Subcutaneous adipose tissue (tissue), 4 donors: ENCODE measurements around the gene CSF2. TPM values are rescaled to one million over a fixed set of nuclear protein-coding genes. Genes with fewer than 3 reads are reported as not detected.

Experiments used
- total RNA-seq, 4 donors: library from RNA; depleted of rRNA; stranded (reverse); fragments of >200 nt; gene quantifications; one replicate each; pipeline ENCODE4 v1.1.0, GENCODE V29; 2016
- TF ChIP-seq, protein P1 (sequence below): fragments of 450-650 bp; IDR thresholded peaks from one replicate; pipeline ENCODE4 v1.5.1; 2016; ENCODE audit warnings: low read depth, mild to moderate bottlenecking, control low read depth, antibody characterized with exemption, moderate library complexity

The CSF2 gene
- total RNA-seq, 4 donors from 2014 or later, result not detected

DNA sequence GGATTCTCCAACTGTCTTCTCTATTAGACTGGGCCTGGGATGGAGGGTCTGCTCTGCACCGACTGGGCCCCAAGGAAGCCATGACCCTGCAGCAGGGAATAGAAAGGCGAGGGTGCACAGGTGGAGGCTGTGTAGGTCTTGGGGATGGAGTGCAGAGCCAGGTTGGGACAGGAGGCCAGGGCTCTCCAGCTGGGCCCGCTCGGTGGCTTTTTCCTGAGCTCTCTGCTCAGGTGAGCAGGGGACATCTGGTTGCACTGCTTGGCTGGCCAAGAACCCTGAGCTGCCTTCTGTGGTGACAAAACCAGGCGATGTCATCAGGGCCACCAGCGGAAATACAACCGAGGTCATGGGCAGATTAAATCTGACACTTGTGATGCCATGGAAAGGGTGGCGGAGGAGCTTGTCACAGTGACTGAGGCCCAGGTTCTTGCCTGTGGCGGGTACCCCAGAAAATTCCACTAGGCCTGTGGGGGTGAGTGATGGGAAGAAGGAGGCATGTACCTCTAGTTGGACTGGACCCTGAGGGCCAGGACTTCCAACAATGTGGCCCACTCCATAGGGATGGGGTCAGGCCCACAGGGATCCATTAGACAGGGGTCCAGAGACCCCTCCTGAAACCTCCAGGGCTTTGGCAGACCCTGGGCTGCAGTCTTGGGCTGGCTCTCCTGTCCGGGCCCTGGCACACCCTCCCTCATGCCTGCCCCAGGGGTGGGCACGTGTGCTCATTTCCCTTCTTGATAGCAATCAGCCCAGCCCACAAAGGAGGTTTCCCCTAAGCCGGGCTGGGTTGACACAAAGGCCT is 17.6 kb upstream of the CSF2 start:
- TF ChIP-seq, protein P1, sequence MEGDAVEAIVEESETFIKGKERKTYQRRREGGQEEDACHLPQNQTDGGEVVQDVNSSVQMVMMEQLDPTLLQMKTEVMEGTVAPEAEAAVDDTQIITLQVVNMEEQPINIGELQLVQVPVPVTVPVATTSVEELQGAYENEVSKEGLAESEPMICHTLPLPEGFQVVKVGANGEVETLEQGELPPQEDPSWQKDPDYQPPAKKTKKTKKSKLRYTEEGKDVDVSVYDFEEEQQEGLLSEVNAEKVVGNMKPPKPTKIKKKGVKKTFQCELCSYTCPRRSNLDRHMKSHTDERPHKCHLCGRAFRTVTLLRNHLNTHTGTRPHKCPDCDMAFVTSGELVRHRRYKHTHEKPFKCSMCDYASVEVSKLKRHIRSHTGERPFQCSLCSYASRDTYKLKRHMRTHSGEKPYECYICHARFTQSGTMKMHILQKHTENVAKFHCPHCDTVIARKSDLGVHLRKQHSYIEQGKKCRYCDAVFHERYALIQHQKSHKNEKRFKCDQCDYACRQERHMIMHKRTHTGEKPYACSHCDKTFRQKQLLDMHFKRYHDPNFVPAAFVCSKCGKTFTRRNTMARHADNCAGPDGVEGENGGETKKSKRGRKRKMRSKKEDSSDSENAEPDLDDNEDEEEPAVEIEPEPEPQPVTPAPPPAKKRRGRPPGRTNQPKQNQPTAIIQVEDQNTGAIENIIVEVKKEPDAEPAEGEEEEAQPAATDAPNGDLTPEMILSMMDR, result no peak

DNA sequence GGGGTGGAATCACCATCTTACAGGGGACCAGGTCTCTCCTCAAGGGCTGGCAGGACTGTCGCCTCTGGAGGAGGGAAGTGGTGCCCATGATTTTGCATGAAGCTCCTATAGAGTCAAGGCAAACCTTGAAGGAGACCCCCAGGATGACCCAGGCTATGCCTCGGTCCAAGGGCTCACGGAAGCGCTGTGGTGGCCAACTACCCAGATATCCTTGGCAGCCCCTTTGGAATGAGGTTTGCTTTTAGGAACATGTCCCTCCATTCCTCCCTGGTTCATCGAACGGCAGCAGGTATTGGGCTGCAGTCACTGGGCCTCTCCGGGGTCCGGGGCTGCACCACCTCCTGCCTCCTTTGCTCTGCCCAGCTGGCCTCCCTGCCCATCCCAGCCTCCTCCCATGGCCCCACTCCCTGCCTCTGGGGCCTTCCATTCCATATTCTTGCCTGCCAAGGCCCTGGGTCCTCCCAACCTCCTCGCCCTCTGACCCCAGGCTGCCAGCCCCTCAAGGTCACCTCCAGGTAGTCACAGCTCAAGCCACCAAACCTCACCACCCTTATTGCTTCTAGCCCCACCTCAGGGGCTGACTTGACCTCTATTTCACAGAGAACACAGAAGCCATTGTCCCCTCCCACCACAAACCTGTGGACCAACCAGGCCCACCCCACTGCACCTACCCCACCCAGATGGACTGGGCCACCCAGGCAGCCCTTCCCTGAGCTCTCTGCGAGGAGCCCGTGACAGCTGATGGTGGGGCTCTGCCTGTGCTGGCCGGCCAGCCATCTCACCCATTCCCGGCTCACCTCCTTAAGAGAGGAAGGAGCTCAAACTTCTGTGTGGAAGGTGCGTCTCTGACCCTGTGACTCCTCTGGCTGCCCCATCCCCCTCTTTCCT is 16.7 kb upstream of the CSF2 start:
- TF ChIP-seq, protein P1, result no peak

DNA sequence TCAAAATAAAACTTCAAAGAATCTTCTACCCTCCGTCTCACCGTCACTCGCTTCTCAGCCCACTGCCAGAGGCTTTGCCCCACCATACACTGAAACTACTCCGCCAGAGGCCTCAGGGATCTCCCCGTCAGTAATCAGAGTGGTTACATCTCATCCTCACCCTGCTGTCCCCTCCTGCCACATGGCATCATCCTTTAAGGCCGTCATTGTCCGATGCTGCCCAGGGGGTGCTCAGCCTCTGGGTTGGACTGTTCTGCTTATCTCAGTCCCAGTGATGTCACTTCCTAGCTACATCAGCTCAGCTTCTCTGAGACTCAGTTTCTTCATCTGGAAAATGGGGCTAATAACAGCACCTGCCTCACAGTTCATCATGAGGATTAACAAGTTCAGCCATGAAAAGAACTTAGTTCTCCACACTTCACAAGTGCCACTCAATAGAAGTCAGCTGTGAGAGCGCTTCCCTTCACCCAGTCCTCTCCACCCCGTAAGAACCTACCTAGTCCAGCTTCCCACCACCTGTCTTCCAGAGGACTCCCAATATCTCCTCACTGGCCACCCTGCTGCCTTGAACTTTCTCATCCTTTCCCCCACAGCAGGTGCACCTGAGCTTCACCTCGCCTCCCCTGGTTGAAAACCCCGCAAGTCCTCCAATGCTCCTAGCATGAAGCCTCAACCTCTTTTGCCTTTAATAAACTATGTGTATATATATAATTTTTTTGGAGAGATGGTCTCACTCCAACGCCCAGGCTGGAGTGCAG is 15.9 kb upstream of the CSF2 start:
- TF ChIP-seq, protein P1, result no peak

DNA sequence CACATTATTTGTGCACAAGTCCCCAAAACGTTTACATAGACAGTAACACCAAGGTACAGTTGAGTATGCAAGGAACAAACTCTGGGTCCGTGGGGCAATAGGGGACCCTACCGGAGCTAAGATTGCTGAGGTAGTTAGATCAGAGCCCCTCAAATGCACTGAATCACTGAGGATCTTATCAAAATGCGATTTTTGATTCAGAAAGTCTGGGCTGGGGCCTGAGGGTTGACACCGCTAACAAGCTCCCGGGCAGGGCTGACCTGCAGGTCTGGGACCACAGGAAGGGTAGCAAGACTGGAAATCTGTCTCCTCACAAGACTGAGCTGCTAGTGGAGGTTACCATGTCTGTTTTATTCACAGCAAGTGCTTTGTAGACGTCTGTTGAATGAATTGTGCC is 14.9 kb upstream of the CSF2 start:
- TF ChIP-seq, protein P1, result no peak

DNA sequence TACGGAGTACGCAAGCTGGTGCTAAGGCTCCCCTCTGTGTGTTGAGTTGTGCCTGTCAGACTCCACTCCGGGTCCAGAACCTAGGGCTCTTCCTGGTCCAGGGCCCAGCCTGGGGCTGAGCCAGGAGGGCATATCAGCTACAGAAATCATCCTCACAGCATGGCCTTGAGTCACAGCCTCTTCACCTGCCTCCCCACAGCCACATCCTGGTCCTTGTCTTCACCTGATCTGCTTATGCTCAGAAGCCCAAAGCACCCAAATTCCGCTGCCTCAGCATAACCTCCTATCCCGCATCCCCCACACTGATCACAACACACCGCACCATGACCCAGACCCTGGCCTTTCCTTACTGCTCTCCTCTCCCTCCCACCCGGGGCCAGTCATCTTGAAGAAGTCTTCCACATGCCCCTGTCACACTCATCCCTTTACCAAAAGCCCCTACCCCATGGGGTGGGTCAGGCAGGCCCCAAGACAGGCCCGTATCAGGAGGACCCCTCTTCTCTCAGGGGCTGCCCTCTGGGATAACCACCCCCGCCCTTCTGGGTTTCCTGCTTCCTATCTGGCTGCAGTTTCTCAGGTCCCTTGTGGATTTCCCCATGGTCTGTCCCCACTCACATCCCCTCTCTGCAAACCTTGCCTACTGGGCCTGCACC is 14.4 kb upstream of the CSF2 start:
- TF ChIP-seq, protein P1, result no peak

GRCh38 chr5:132059696-132060500 is 13.7 kb upstream of the CSF2 start:
- TF ChIP-seq, protein P1, result no peak
